ENCODE results near the gene CAPN3. TPM values are rescaled to one million over a fixed set of nuclear protein-coding genes. Genes with fewer than 3 reads are reported as not detected.

CAPN3 gene
- polyA plus RNA-seq (6.9 to 28.8 TPM (median 15.8 TPM) in 3 replicates), polyA minus RNA-seq (2.6 to 17.1 TPM (median 6.2 TPM) in 3 replicates)
- polyA plus RNA-seq (2011; ENCODE audit: low read depth), result 16.0 TPM
- 4.0 and 5.7 TPM in 2 replicates for polyA plus RNA-seq (2011; cell fraction: cytosol; rRNA removed)
- polyA plus RNA-seq (2011; cell fraction: nucleus; rRNA removed), result 134 and 136 TPM in 2 replicates
- polyA plus RNA-seq (2012; ENCODE audit: low replicate concordance), result 3.7 and 10.3 TPM in 2 replicates
- polyA minus RNA-seq (2011; cell fraction: cytosol; rRNA and poly(A)+ RNA removed), result 0.96 TPM
- 10.6 and 19.3 TPM in 2 replicates for polyA minus RNA-seq (2011; cell fraction: nucleus; rRNA and poly(A)+ RNA removed)

DNA sequence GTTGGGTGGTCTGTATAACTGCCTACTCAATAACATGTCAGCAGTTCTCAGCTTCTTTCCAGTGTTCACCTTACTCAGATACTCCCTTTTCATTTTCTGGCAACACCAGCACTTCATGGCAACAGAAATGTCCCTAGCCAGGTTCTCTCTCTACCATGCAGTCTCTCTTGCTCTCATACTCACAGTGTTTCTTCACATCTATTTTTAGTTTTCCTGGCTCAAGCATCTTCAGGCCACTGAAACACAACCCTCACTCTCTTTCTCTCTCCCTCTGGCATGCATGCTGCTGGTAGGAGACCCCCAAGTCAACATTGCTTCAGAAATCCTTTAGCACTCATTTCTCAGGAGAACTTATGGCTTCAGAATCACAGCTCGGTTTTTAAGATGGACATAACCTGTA is at the start of gene CAPN3:
CAPN3 (plus strand) TSS at position 253 of the 400 bp plus-strand sequence. CDS start 305 bp downstream, outside the sequence.
- DNase-seq (ENCODE audit: low read depth, low spot score) (no peak), FAIRE-seq (no peak)
- no peak for TF ChIP-seq EZH2 (IDR thresholded peaks at IDR 0.05; ENCODE audit: low read length)
- TF ChIP-seq, protein P1, sequence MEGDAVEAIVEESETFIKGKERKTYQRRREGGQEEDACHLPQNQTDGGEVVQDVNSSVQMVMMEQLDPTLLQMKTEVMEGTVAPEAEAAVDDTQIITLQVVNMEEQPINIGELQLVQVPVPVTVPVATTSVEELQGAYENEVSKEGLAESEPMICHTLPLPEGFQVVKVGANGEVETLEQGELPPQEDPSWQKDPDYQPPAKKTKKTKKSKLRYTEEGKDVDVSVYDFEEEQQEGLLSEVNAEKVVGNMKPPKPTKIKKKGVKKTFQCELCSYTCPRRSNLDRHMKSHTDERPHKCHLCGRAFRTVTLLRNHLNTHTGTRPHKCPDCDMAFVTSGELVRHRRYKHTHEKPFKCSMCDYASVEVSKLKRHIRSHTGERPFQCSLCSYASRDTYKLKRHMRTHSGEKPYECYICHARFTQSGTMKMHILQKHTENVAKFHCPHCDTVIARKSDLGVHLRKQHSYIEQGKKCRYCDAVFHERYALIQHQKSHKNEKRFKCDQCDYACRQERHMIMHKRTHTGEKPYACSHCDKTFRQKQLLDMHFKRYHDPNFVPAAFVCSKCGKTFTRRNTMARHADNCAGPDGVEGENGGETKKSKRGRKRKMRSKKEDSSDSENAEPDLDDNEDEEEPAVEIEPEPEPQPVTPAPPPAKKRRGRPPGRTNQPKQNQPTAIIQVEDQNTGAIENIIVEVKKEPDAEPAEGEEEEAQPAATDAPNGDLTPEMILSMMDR (optimal IDR thresholded peaks at IDR 0.05 in 1 of 3, IDR thresholded peaks at IDR 0.05 in 1 of 3, conservative IDR thresholded peaks at IDR 0.05 in 1 of 3; ENCODE audit: extremely low read depth in 1 of 3, insufficient read depth in 2 of 3, low read length in 3 of 3), result no peak
- Histone ChIP-seq H2AFZ (ENCODE audit: control insufficient read depth, low read length) (no peak within 1 kb of the TSS), H3K36me3 (ENCODE audit: control insufficient read depth in 2 of 2, extremely low read depth in 1 of 2, insufficient read depth in 2 of 2, low read length in 2 of 2) (peaks cover 0 to 9% of the 10 kb centered on the region in 2 experiments), H3K79me2 (ENCODE audit: control insufficient read depth, insufficient read depth, low read length) (no peaks in the 10 kb centered on the region), H3K9me1 (ENCODE audit: control insufficient read depth, extremely low read depth, insufficient read depth, low read length) (no peaks in the 10 kb centered on the region), H3K27me3 (ENCODE audit: control insufficient read depth, extremely low read depth, insufficient read depth, low read length) (no peaks in the 10 kb centered on the region), H3K4me2 (ENCODE audit: control insufficient read depth, extremely low read depth, insufficient read depth, low read depth, low read length) (no peak within 1 kb of the TSS), H4K20me1 (ENCODE audit: control insufficient read depth, extremely low read depth, insufficient read depth, low read length) (no peaks in the 10 kb centered on the region), H3K27ac (ENCODE audit: control insufficient read depth, insufficient read depth, low read length) (no peak within 1 kb of the TSS), H3K4me1 (ENCODE audit: control insufficient read depth, extremely low read depth, insufficient read depth, low read length) (peaks cover 3% of the 10 kb centered on the region), H3K9ac (ENCODE audit: control insufficient read depth, extremely low read depth, insufficient read depth, low read length) (no peak within 1 kb of the TSS), H3K4me3 (ENCODE audit: control insufficient read depth in 2 of 3, extremely low read depth in 1 of 3, insufficient read depth in 2 of 3, low read depth in 1 of 3, low read length in 3 of 3) (no peak within 1 kb of the TSS), H3K9me3 (ENCODE audit: control insufficient read depth, low read depth, low read length) (no peaks in the 10 kb centered on the region)
- dilution Hi-C loops (cut with MboI; ENCODE audit: extremely low pct_ligation_motif_present, low sequenced_read_pairs), result no loop called here

DNA sequence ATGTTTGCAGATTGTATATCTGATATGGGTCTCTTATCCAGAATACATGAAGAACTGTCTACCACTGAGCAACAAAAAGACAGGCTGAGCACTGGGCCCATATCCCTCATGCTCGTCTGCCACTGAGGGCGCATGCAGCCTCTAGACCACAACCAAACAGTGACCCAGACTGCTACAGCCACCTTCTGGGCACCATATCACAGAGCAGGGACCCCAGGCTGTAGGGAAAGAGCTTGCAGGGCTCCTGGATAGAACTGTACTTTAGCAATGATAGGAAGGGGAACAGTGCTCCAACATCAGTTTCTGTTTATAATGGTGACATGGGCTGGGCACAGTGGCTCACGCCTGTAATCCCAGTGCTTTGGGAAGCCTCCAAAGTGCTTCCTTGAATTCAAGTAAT is 45.8 kb upstream of the CAPN3 start:
- no peak for FAIRE-seq
- dilution Hi-C loops (cut with MboI; ENCODE audit: extremely low pct_ligation_motif_present, low sequenced_read_pairs), result no loop called here

More for the DNA sequence above, 45.8 kb upstream of the CAPN3 start:
- Histone ChIP-seq H3K9ac (ENCODE audit: control insufficient read depth, extremely low read depth, insufficient read depth, low read length) (no peak overlapping the region), H3K79me2 (ENCODE audit: control insufficient read depth, insufficient read depth, low read length) (no peaks in the 10 kb centered on the region), H2AFZ (ENCODE audit: control insufficient read depth, low read length) (no peak overlapping the region), H3K27ac (ENCODE audit: control insufficient read depth, insufficient read depth, low read length) (no peak overlapping the region), H3K9me3 (ENCODE audit: control insufficient read depth, low read depth, low read length) (no peaks in the 10 kb centered on the region), H3K4me2 (ENCODE audit: control insufficient read depth, extremely low read depth, insufficient read depth, low read depth, low read length) (no peak overlapping the region), H3K27me3 (ENCODE audit: control insufficient read depth, extremely low read depth, insufficient read depth, low read length) (no peaks in the 10 kb centered on the region), H4K20me1 (ENCODE audit: control insufficient read depth, extremely low read depth, insufficient read depth, low read length) (no peaks in the 10 kb centered on the region), H3K36me3 (ENCODE audit: control insufficient read depth in 2 of 2, extremely low read depth in 1 of 2, insufficient read depth in 2 of 2, low read length in 2 of 2) (peaks cover 8 to 13% of the 10 kb centered on the region in 2 experiments), H3K4me1 (ENCODE audit: control insufficient read depth, extremely low read depth, insufficient read depth, low read length) (no peaks in the 10 kb centered on the region), H3K4me3 (ENCODE audit: control insufficient read depth in 2 of 3, extremely low read depth in 1 of 3, insufficient read depth in 2 of 3, low read depth in 1 of 3, low read length in 3 of 3) (no peak overlapping the region), H3K9me1 (ENCODE audit: control insufficient read depth, extremely low read depth, insufficient read depth, low read length) (no peaks in the 10 kb centered on the region)
- DNase-seq (ENCODE audit: low read depth, low spot score), result no peak
- TF ChIP-seq, protein P1 (optimal IDR thresholded peaks at IDR 0.05 in 1 of 3, IDR thresholded peaks at IDR 0.05 in 1 of 3, conservative IDR thresholded peaks at IDR 0.05 in 1 of 3; ENCODE audit: extremely low read depth in 1 of 3, insufficient read depth in 2 of 3, low read length in 3 of 3), result no peak
- no peak for TF ChIP-seq EZH2 (IDR thresholded peaks at IDR 0.05; ENCODE audit: low read length)
